Nephron (organoid): Measurements from ENCODE around the gene SCLT1.

Experiments
- H3K27ac Mint-ChIP-seq, 3 experiments: 2 replicates each; pipeline ENCODE4 v1.8.0; 2020; ENCODE audit warnings: mixed read lengths in 3 of 3, mild to moderate bottlenecking in 2 of 3, moderate library complexity in 1 of 3
- H3K27me3 Mint-ChIP-seq: 2 replicates; pipeline ENCODE4 v1.8.0; 2021; ENCODE audit warnings: low read depth, mild to moderate bottlenecking, moderate library complexity, mixed read lengths
- H3K36me3 Mint-ChIP-seq: 2 replicates; pipeline ENCODE4 v1.8.0; 2020; ENCODE audit warnings: low read depth, mixed read lengths
- H3K4me1 Mint-ChIP-seq: 2 replicates; pipeline ENCODE4 v1.8.0; 2020; ENCODE audit warnings: mixed read lengths
- H3K4me3 Mint-ChIP-seq, 3 experiments: 2 replicates each; pipeline ENCODE4 v1.8.0; 2020; ENCODE audit warnings: mild to moderate bottlenecking in 3 of 3, mixed read lengths in 3 of 3, moderate library complexity in 2 of 3
- H3K9me3 Mint-ChIP-seq: 2 replicates; pipeline ENCODE4 v1.8.0; 2020; ENCODE audit warnings: mixed read lengths
- CTCF ChIP-seq, 3 experiments: fragments of 200-600 bp; sonication (generic); IDR thresholded peaks; one replicate each; pipeline ENCODE4 v1.5.0; 2021; ENCODE audit warnings: antibody characterized with exemption in 3 of 3; ENCODE audit not compliant: unreplicated experiment in 3 of 3

Gene SCLT1

GRCh38 chr4:128854433-128854832 is 238.9 kb downstream of the SCLT1 start:
- no peak overlapping the region for H3K27ac Mint-ChIP-seq
- TF ChIP-seq CTCF (IDR thresholded peaks at IDR 0.05; ENCODE audit: unreplicated experiment in 3 of 3), result no peak

GRCh38 chr4:128853741-128854140 is 239.6 kb downstream of the SCLT1 start:
- Mint-ChIP-seq H3K36me3 (peaks cover 77% of the 10 kb centered on the region), H3K27me3 (no peaks in the 10 kb centered on the region), H3K4me3 (no peak overlapping the region), H3K9me3 (no peaks in the 10 kb centered on the region), H3K4me1 (peaks cover 26% of the 10 kb centered on the region), H3K27ac (no peak overlapping the region)
- TF ChIP-seq CTCF (IDR thresholded peaks at IDR 0.05; ENCODE audit: unreplicated experiment in 3 of 3), result no peak

More at GRCh38 chr4:128854433-128854832, 238.9 kb downstream of the SCLT1 start:
- Mint-ChIP-seq H3K4me1 (peaks cover 33% of the 10 kb centered on the region), H3K9me3 (no peaks in the 10 kb centered on the region), H3K36me3 (peaks cover 79% of the 10 kb centered on the region), H3K27me3 (no peaks in the 10 kb centered on the region), H3K4me3 (no peak overlapping the region)

GRCh38 chr4:128850252-128850651 is 243.1 kb downstream of the SCLT1 start:
- Mint-ChIP-seq H3K9me3 (no peaks in the 10 kb centered on the region), H3K27ac (no peak overlapping the region), H3K4me1 (peaks cover 14% of the 10 kb centered on the region), H3K36me3 (peaks cover 78% of the 10 kb centered on the region), H3K4me3 (no peak overlapping the region), H3K27me3 (no peaks in the 10 kb centered on the region)
- TF ChIP-seq CTCF (IDR thresholded peaks at IDR 0.05; ENCODE audit: unreplicated experiment in 3 of 3), result no peak

GRCh38 chr4:128848461-128848860 is 244.9 kb downstream of the SCLT1 start:
- Mint-ChIP-seq H3K36me3 (peaks cover 70% of the 10 kb centered on the region), H3K27ac (peak overlapping the region in 2 of 3 experiments; percentile 37 to 53), H3K27me3 (no peaks in the 10 kb centered on the region), H3K4me3 (no peak overlapping the region), H3K4me1 (peaks cover 13% of the 10 kb centered on the region), H3K9me3 (no peaks in the 10 kb centered on the region)
- TF ChIP-seq CTCF (IDR thresholded peaks at IDR 0.05; ENCODE audit: unreplicated experiment in 3 of 3), result no peak

GRCh38 chr4:128847082-128847724 is 246.1 kb downstream of the SCLT1 start:
- Mint-ChIP-seq H3K4me1 (peaks cover 16% of the 10 kb centered on the region), H3K36me3 (peaks cover 70% of the 10 kb centered on the region), H3K4me3 (no peak overlapping the region), H3K27me3 (no peaks in the 10 kb centered on the region), H3K27ac (no peak overlapping the region), H3K9me3 (no peaks in the 10 kb centered on the region)
- TF ChIP-seq CTCF (IDR thresholded peaks at IDR 0.05; ENCODE audit: unreplicated experiment in 3 of 3), result no peak

- Mint-ChIP-seq H3K4me1 (peaks cover 24% of the 10 kb centered on the region), H3K27ac (no peak overlapping the region), H3K4me3 (no peak overlapping the region), H3K9me3 (no peaks in the 10 kb centered on the region), H3K27me3 (no peaks in the 10 kb centered on the region), H3K36me3 (peaks cover 64% of the 10 kb centered on the region)
- no peak for TF ChIP-seq CTCF (IDR thresholded peaks at IDR 0.05; ENCODE audit: unreplicated experiment in 3 of 3)
These were observed 247.3 kb downstream of the SCLT1 start for GRCh38 chr4:128846063-128846462.
